Kidney (tissue), 14 donors: ENCODE measurements around the gene CSNK1D. TPM values are rescaled to one million over a fixed set of nuclear protein-coding genes. Genes with fewer than 3 reads are reported as not detected.
A peak's percentile ranks its signal among the peaks of the same experiment; 100 is the strongest.

Source experiments
- DNase-seq, 5 donors: peaks; one replicate each; pipeline ENCODE4 v3.0.0-alpha.2; 2013 to 2020
- FAIRE-seq: peaks from 2 replicates; lab custom pipeline; 2012; peaks lifted over from hg19 to GRCh38; lab: Jason Lieb, UNC
- H3K27ac ChIP-seq, 2 donors: one replicate each; pipeline ENCODE4 v1.7.0; 2013; ENCODE audit warnings: low read depth in 2 of 2, low read length in 2 of 2, inconsistent platforms in 1 of 2
- H3K27me3 ChIP-seq: one replicate; pipeline ENCODE4 v1.7.1; 2013; ENCODE audit warnings: low read length, inconsistent platforms; ENCODE audit not compliant: control insufficient read depth, insufficient read depth
- H3K36me3 ChIP-seq, 3 donors: one replicate each; pipeline versions ENCODE4 v1.7.0 to v1.7.1; 2013; ENCODE audit warnings: low read length in 3 of 3, control low read depth in 1 of 3, inconsistent platforms in 1 of 3; ENCODE audit not compliant: insufficient read depth in 3 of 3, control insufficient read depth in 2 of 3
- H3K4me1 ChIP-seq, 3 donors: one replicate each; pipeline versions ENCODE4 v1.7.0 to v1.7.1; 2013; ENCODE audit warnings: low read length in 3 of 3, inconsistent platforms in 1 of 3, low read depth in 1 of 3; ENCODE audit not compliant: control insufficient read depth in 2 of 3, insufficient read depth in 2 of 3
- H3K4me3 ChIP-seq, 3 donors: one replicate each; pipeline versions ENCODE4 v1.7.0 to v1.8.1; 2013; ENCODE audit warnings: low read length in 3 of 3, control low read depth in 1 of 3, inconsistent platforms in 1 of 3
- H3K9ac ChIP-seq, 3 donors: one replicate each; pipeline versions ENCODE4 v1.7.0 to v1.7.1; 2013; ENCODE audit warnings: low read length in 3 of 3, control low read depth in 1 of 3, inconsistent platforms in 1 of 3
- H3K9me3 ChIP-seq, 3 donors: one replicate each; pipeline versions ENCODE4 v1.7.0 to v1.7.1; 2013; ENCODE audit warnings: low read length in 3 of 3, control low read depth in 1 of 3, inconsistent platforms in 1 of 3; ENCODE audit not compliant: control insufficient read depth in 2 of 3, insufficient read depth in 1 of 3
- CTCF ChIP-seq: IDR thresholded peaks from 3 replicates; pipeline ENCODE4 v1.5.1; 2012; ENCODE audit warnings: mild to moderate bottlenecking, moderate library complexity, borderline replicate concordance; ENCODE audit not compliant: insufficient read depth; ENCODE audit errors: extremely low read depth
- intact Hi-C: fragments of 100-400 bp; cut with DNase I; formaldehyde crosslinking; loops from one replicate; pipeline ENCODE4 v1.11.1; 2022
- polyA plus RNA-seq: library from polyadenylated mRNA; stranded (reverse); fragments of 350-450 nt; fragmentation: Illumina TruSeq; extraction: RNeasy Lipid Tissue Mini Kit (QIAGEN cat#74804); gene quantifications from one replicate; pipeline ENCODE4 v1.2.3, GENCODE V29; 2014; ENCODE audit warnings: low read depth, low replicate concordance; ENCODE audit not compliant: insufficient read depth
- total RNA-seq: library from RNA; stranded (reverse); fragmentation: NEBNext Ultra II Directional; extraction: Animal tissue kit (Norgen Biotek cat#: 25700); gene quantifications from one replicate; pipeline ENCODE4 v1.2.1, GENCODE V29; 2021
- donor health status: control.
- donor health status: control.
- donor health status: control.
- donor health status: control.
- donor health status: control.
- donor health status: DM: yes; HTN: yes; CAD: no.
- donor health status: Normal renal cell carcinoma (clear cell type).

Gene CSNK1D
- total and polyA plus RNA-seq, 2 donors from 2014 or later, result 69.7 to 160 TPM

GRCh38 chr17:82287868-82288801, 14.6 kb upstream of the CSNK1D start:
- no peaks in the 10 kb centered on the region for H3K27me3 ChIP-seq
- no peaks in the 10 kb centered on the region for H3K9me3 ChIP-seq
- H3K9ac ChIP-seq, result peak overlapping the region in 1 of 3 donors; percentile 7
- DNase-seq, result peak; percentile 75 to 96 (median 82)
- peaks cover 0 to 27% (median 24%) of the 10 kb centered on the region in 3 donors for H3K4me1 ChIP-seq
- no peak for TF ChIP-seq CTCF
- FAIRE-seq, result no peak
- intact Hi-C loops, result no loop called here
- H3K36me3 ChIP-seq, result no peaks in the 10 kb centered on the region
- H3K27ac ChIP-seq, result peak overlapping the region; percentile 88 to 91
- peak overlapping the region in 1 of 3 donors; percentile 6 for H3K4me3 ChIP-seq

- intact Hi-C loops, result no loop called here
- Histone ChIP-seq H3K36me3 (no peaks in the 10 kb centered on the region), H3K9me3 (no peaks in the 10 kb centered on the region), H3K27me3 (no peaks in the 10 kb centered on the region), H3K4me1 (peaks cover 0 to 30% (median 28%) of the 10 kb centered on the region in 3 donors), H3K27ac (peak overlapping the region; percentile 88 to 91), H3K4me3 (no peak overlapping the region), H3K9ac (no peak overlapping the region)
- no peak for DNase-seq
- no peak for TF ChIP-seq CTCF
- no peak for FAIRE-seq
These were observed 13.7 kb upstream of the CSNK1D start for GRCh38 chr17:82287013-82287867.

GRCh38 chr17:82285141-82285540, 11.6 kb upstream of the CSNK1D start:
- TF ChIP-seq CTCF, result no peak
- FAIRE-seq, result no peak
- DNase-seq, result peak in 2 of 5 donors; percentile 39 to 63
- Histone ChIP-seq H3K27me3 (no peaks in the 10 kb centered on the region), H3K4me3 (no peak overlapping the region), H3K9ac (no peak overlapping the region), H3K9me3 (no peaks in the 10 kb centered on the region), H3K4me1 (peaks cover 0 to 36% (median 35%) of the 10 kb centered on the region in 3 donors), H3K27ac (no peak overlapping the region), H3K36me3 (no peaks in the 10 kb centered on the region)
- intact Hi-C loops, result no loop called here
